ENCODE data around the gene CRCP. TPM values are rescaled to one million over a fixed set of nuclear protein-coding genes. Genes with fewer than 3 reads are reported as not detected.

The CRCP gene
- total and polyA plus RNA-seq, 2 of the 13 experiments (the other 11 are each of a cell fraction or from before 2014, with no cell fraction given) = 22.7 to 31.0 TPM

GRCh38 chr7:66076462-66077329, 38.0 kb upstream of the CRCP start (continued):
- TF ChIP-seq TFDP2 (CRISPR knock-in tag; IDR thresholded peaks at IDR 0.05) (no peak), PPARG (CRISPR knock-in tag; conservative IDR thresholded peaks at IDR 0.05) (peak; percentile 39; the same call in 1 of the 2 replicates), NR2C2 (CRISPR knock-in tag; IDR thresholded peaks at IDR 0.05; ENCODE audit: borderline replicate concordance) (0 out of 2 replicates have a peak, but pooled peaks have one; percentile 49), ZNF589 (CRISPR knock-in tag; conservative IDR thresholded peaks at IDR 0.05) (no peak), MTERF4 (CRISPR knock-in tag; IDR thresholded peaks at IDR 0.05) (no peak), IRF2 (CRISPR knock-in tag; IDR thresholded peaks at IDR 0.05) (peak; percentile 19; the same call in 1 of the 2 replicates), ZNF292 (CRISPR knock-in tag; IDR thresholded peaks at IDR 0.05; ENCODE audit: borderline replicate concordance, low read depth) (no peak), HCFC1 (IDR thresholded peaks at IDR 0.05; ENCODE audit: low read depth, low read length) (no peak), HES4 (CRISPR knock-in tag; IDR thresholded peaks at IDR 0.05; ENCODE audit: borderline replicate concordance) (no peak), TP53 (CRISPR knock-in tag; conservative IDR thresholded peaks at IDR 0.05) (no peak), ETV5 (CRISPR knock-in tag; IDR thresholded peaks at IDR 0.05; ENCODE audit: borderline replicate concordance) (peak; percentile 51; the same call in 1 of the 2 replicates), HMGXB4 (CRISPR knock-in tag; IDR thresholded peaks at IDR 0.05; ENCODE audit: borderline replicate concordance in 1 of 2, low read depth in 1 of 2) (0 out of 4 replicates have a peak, but pooled peaks of 1 of the 2 experiments have one; percentile 17), ZNF224 (CRISPR knock-in tag; IDR thresholded peaks at IDR 0.05) (no peak), SPEN (CRISPR knock-in tag; IDR thresholded peaks at IDR 0.05; ENCODE audit: low read depth) (no peak), KAT7 (CRISPR knock-in tag; IDR thresholded peaks at IDR 0.05; ENCODE audit: borderline replicate concordance) (no peak), YY1 (IDR thresholded peaks at IDR 0.05; ENCODE audit: insufficient read depth, insufficient replicate concordance, low read depth, low read length) (no peak), MNT (IDR thresholded peaks at IDR 0.05) (0 out of 2 replicates have a peak, but pooled peaks have one; percentile 9), KLF15 (CRISPR knock-in tag; IDR thresholded peaks at IDR 0.05; ENCODE audit: borderline replicate concordance) (no peak), ZNF432 (CRISPR knock-in tag; IDR thresholded peaks at IDR 0.05; ENCODE audit: borderline replicate concordance) (no peak), HBP1 (CRISPR knock-in tag; IDR thresholded peaks at IDR 0.05; ENCODE audit: low read depth) (peak; percentile 26; the same call in 1 of the 2 replicates), ATF1 (CRISPR knock-in tag; IDR thresholded peaks at IDR 0.05) (no peak), ZNF543 (CRISPR knock-in tag; IDR thresholded peaks at IDR 0.05) (no peak)

Measured in HepG2 (cell line).